ENCODE results near the gene DNM1. TPM values are rescaled to one million over a fixed set of nuclear protein-coding genes. Genes with fewer than 3 reads are reported as not detected.

The DNM1 gene
- total RNA-seq, 1 donor from 2014 or later = 276 TPM

DNA sequence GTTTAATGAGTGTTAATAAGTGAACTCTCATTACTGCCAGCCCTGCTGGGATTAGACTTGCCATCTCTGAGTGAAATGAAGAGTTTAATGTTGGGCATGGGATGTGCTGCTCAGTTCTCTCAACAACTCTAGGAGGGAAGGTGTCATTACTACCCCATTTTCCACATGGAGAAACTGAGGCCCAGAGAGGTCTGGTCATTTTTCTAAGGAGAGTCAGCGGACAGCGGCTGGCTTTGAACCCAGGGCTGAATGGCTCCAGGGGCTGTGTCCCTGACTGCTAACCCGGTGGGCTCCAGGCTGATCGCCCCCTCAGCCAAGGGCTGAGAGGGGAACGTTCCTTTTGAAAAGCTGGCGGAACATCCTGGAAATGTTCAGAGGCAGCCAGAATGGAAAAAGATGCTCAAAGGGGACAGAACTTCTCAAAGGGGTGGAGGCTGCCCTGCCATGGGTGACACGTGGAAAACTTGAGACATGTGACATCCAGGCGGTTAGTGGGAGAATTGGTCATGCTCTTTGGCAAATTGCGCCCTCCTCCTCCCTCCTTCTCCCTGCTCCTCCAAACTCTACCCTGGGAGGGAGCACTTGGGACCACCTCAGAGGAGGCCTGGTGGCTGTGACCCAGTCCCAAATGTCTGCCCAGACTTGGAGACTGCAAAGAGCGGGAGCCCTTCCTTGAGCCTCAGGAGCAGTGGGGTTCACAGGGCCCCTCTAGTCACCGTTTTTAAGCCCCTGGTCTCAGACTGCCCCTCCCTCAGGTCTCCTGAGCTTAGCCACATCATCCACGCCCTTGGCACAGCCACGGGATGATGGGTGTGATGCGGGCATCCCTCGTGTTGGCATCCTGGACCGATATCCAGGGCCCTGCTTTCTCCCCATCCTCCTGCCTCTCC lies 28.7 kb downstream of the DNM1 start:
- no peak overlapping the region for H3K27ac Mint-ChIP-seq (ENCODE audit: unreplicated experiment)
- H3K27me3 Mint-ChIP-seq (ENCODE audit: unreplicated experiment) = peaks cover 5% of the 10 kb centered on the region
- no peak overlapping the region for H3K4me3 Mint-ChIP-seq (ENCODE audit: unreplicated experiment)
- peaks cover 1% of the 10 kb centered on the region for H3K9me3 Mint-ChIP-seq (ENCODE audit: unreplicated experiment)
- H3K4me1 Mint-ChIP-seq (ENCODE audit: low read depth, unreplicated experiment) = no peaks in the 10 kb centered on the region
- TF ChIP-seq, protein P1, sequence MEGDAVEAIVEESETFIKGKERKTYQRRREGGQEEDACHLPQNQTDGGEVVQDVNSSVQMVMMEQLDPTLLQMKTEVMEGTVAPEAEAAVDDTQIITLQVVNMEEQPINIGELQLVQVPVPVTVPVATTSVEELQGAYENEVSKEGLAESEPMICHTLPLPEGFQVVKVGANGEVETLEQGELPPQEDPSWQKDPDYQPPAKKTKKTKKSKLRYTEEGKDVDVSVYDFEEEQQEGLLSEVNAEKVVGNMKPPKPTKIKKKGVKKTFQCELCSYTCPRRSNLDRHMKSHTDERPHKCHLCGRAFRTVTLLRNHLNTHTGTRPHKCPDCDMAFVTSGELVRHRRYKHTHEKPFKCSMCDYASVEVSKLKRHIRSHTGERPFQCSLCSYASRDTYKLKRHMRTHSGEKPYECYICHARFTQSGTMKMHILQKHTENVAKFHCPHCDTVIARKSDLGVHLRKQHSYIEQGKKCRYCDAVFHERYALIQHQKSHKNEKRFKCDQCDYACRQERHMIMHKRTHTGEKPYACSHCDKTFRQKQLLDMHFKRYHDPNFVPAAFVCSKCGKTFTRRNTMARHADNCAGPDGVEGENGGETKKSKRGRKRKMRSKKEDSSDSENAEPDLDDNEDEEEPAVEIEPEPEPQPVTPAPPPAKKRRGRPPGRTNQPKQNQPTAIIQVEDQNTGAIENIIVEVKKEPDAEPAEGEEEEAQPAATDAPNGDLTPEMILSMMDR (IDR thresholded peaks at IDR 0.05; ENCODE audit: partially characterized antibody, unreplicated experiment) = no peak
- DNase-seq = no peak
- H3K36me3 Mint-ChIP-seq (ENCODE audit: unreplicated experiment) = peaks cover 11% of the 10 kb centered on the region

DNA sequence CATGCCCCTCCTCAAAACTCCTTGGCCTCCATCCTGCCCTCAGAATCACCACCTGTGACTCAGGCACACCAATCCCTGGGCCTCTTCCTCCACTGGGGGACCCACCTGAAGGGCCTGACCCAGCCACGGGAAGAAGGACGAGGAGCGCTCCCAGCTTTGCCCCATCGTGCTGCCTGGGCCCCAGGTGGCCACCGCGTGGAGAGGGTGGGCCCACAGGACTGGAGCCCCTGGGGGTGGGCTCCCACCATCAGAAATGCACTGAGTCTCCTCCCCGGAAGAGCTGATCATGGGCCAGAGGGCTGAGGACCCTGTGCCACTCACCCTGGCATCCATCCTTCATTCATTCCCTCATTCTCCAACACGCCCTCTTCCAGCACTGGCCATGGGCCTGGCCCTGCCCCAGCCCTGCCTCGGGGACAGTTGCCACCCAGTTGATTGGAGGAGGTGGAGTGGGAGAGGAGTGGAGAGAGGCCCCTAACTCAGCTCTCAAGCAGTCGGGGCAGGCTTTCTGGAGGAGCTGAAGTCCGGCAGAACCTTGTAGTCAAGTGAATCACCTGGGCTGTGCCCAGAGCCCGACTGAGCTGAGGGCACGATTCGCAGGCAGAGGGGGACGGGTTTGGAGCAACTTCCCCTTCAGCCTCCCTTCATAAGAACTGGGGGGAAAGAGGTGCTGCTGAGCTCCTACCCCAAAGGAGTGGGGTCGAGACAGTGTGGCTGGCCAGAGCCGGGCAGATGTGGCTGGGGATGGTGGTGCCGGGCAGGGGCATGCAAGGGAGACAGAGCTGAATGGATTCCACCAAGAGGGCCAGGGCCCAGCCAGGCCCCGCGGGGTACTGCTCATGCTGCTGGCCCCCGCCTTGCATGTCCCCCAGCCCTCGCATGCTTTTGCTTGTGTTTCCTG lies 29.6 kb downstream of the DNM1 start:
- H3K27ac Mint-ChIP-seq (ENCODE audit: unreplicated experiment) = no peak overlapping the region
- no peak for DNase-seq

DNA sequence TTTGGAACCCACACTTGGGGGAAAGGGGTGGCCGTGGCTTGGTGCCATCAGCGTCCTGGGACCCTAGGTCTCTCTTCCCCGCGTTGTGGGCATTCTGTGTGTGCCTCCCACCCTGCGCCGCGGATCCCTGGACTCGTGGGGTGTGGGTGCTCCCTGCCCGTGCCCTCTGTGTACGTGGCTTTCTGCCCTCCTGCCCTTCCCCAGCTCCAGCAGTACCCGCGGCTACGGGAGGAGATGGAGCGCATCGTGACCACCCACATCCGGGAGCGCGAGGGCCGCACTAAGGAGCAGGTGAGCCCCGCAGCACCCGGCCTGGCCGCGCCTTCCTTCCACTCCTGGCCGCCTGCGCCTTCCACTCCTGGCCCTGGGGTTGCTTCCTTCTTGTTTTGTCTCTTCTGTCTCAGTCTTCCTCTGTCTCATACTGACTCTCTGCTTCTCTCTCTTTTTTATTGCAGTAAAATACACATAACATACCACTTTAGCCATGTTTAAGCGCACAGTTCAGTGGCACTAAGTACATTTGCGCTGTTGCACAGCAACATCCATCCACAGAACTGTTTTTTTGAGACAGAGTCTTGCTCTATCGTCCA lies 30.7 kb downstream of the DNM1 start:
- no peak overlapping the region for H3K4me3 Mint-ChIP-seq (ENCODE audit: unreplicated experiment)
- DNase-seq = no peak
- peaks cover 6% of the 10 kb centered on the region for H3K27me3 Mint-ChIP-seq (ENCODE audit: unreplicated experiment)
- TF ChIP-seq, protein P1 (IDR thresholded peaks at IDR 0.05; ENCODE audit: partially characterized antibody, unreplicated experiment) = no peak
- no peak overlapping the region for H3K27ac Mint-ChIP-seq (ENCODE audit: unreplicated experiment)
- peaks cover 11% of the 10 kb centered on the region for H3K36me3 Mint-ChIP-seq (ENCODE audit: unreplicated experiment)
- peaks cover 1% of the 10 kb centered on the region for H3K9me3 Mint-ChIP-seq (ENCODE audit: unreplicated experiment)
- H3K4me1 Mint-ChIP-seq (ENCODE audit: low read depth, unreplicated experiment) = no peaks in the 10 kb centered on the region

More for the DNA sequence above, 29.6 kb downstream of the DNM1 start:
- Mint-ChIP-seq H3K9me3 (ENCODE audit: unreplicated experiment) (peaks cover 1% of the 10 kb centered on the region), H3K4me1 (ENCODE audit: low read depth, unreplicated experiment) (no peaks in the 10 kb centered on the region), H3K36me3 (ENCODE audit: unreplicated experiment) (peaks cover 11% of the 10 kb centered on the region), H3K27me3 (ENCODE audit: unreplicated experiment) (peaks cover 5% of the 10 kb centered on the region), H3K4me3 (ENCODE audit: unreplicated experiment) (no peak overlapping the region)
- TF ChIP-seq, protein P1 (IDR thresholded peaks at IDR 0.05; ENCODE audit: partially characterized antibody, unreplicated experiment) = no peak

DNA sequence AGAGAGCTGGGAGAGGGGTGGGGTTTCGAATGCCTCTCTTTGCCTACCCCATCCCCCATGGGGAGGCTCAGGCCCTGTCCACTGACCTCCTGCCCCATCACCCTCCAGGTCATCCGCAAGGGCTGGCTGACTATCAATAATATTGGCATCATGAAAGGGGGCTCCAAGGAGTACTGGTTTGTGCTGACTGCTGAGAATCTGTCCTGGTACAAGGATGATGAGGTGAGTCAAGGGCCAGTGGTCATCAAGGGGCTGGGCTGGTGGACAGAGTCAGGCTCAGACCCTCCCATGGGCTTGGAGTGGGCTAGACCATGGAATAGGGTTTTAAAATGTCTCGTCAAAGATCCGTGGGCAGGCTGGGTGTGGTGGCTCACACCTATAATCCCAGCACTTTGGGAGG lies 38.9 kb downstream of the DNM1 start:
- DNase-seq = no peak
- peaks cover 12% of the 10 kb centered on the region for H3K27me3 Mint-ChIP-seq (ENCODE audit: unreplicated experiment)
- H3K4me1 Mint-ChIP-seq (ENCODE audit: low read depth, unreplicated experiment) = peaks cover 17% of the 10 kb centered on the region
- no peak overlapping the region for H3K27ac Mint-ChIP-seq (ENCODE audit: unreplicated experiment)
- no peaks in the 10 kb centered on the region for H3K36me3 Mint-ChIP-seq (ENCODE audit: unreplicated experiment)
- no peak overlapping the region for H3K4me3 Mint-ChIP-seq (ENCODE audit: unreplicated experiment)
- TF ChIP-seq, protein P1 (IDR thresholded peaks at IDR 0.05; ENCODE audit: partially characterized antibody, unreplicated experiment) = no peak
- H3K9me3 Mint-ChIP-seq (ENCODE audit: unreplicated experiment) = peaks cover 2% of the 10 kb centered on the region

All from glutamatergic neuron (in vitro differentiated cells).